OCI-LY1 (cell line): ENCODE data around the gene SLC25A5.

Experiments used
- H2AFZ ChIP-seq: fragments of 200-600 bp; sonication (generic), shearing (Covaris generic); 2 replicates; pipeline ENCODE4 v1.6.0; 2014; ENCODE audit warnings: antibody characterized with exemption, mild to moderate bottlenecking, low read length
- H3F3A ChIP-seq: fragments of 200-600 bp; sonication (generic), shearing (Covaris generic); 2 replicates; pipeline ENCODE4 v1.6.0; 2014; ENCODE audit warnings: mild to moderate bottlenecking, antibody characterized with exemption, low read length, moderate library complexity; ENCODE audit not compliant: insufficient read depth
- H3K27ac ChIP-seq: fragments of 200-600 bp; sonication (generic); 2 replicates; pipeline ENCODE4 v1.5.1; 2014; ENCODE audit warnings: low read length, mixed run types, mild to moderate bottlenecking, low read depth; ENCODE audit not compliant: poor library complexity, severe bottlenecking
- H3K27me3 ChIP-seq: fragments of 200-600 bp; sonication (generic); 2 replicates; pipeline ENCODE4 v1.6.0; 2014; ENCODE audit warnings: antibody characterized with exemption, mild to moderate bottlenecking, low read length, moderate library complexity; ENCODE audit not compliant: insufficient read depth
- H3K36me3 ChIP-seq: fragments of 200-600 bp; sonication (generic); 2 replicates; pipeline ENCODE4 v1.6.1; 2014; ENCODE audit warnings: mild to moderate bottlenecking, antibody characterized with exemption, low read length, moderate library complexity, mixed read lengths; ENCODE audit not compliant: insufficient read depth
- H3K4me1 ChIP-seq: fragments of 200-600 bp; sonication (generic); 2 replicates; pipeline ENCODE4 v1.5.1; 2014; ENCODE audit warnings: mild to moderate bottlenecking, low read length, moderate library complexity; ENCODE audit not compliant: insufficient read depth, severe bottlenecking
- H3K4me2 ChIP-seq: fragments of 200-600 bp; sonication (generic), shearing (Covaris generic); 2 replicates; pipeline ENCODE4 v1.6.1; 2014; ENCODE audit warnings: low read length
- H3K4me3 ChIP-seq: fragments of 200-600 bp; sonication (generic); 2 replicates; pipeline ENCODE4 v1.5.1; 2014; ENCODE audit warnings: low read length, low read depth, mild to moderate bottlenecking, mixed read lengths; ENCODE audit not compliant: poor library complexity, severe bottlenecking
- H3K79me2 ChIP-seq: fragments of 200-600 bp; shearing (Covaris generic); 2 replicates; pipeline ENCODE4 v1.6.1; 2016; ENCODE audit warnings: mixed run types, low read length, mixed read lengths; ENCODE audit not compliant: insufficient read depth
- H3K9ac ChIP-seq: fragments of 200-600 bp; sonication (generic), shearing (Covaris generic); 2 replicates; pipeline ENCODE4 v1.6.1; 2014; ENCODE audit warnings: mild to moderate bottlenecking, low read length, mixed read lengths
- H3K9me2 ChIP-seq: fragments of 200-600 bp; sonication (generic), shearing (Covaris generic); 2 replicates; pipeline ENCODE4 v1.6.1; 2014; ENCODE audit warnings: low read depth, mild to moderate bottlenecking, low read length, mixed read lengths
- H3K9me3 ChIP-seq: fragments of 200-600 bp; shearing (Covaris generic); 2 replicates; pipeline ENCODE4 v1.6.1; 2014; ENCODE audit warnings: low read length, mixed read lengths
- H4K20me1 ChIP-seq: fragments of 200-600 bp; sonication (generic), shearing (Covaris generic); 2 replicates; pipeline ENCODE4 v1.6.0; 2016; ENCODE audit warnings: mild to moderate bottlenecking, low read length; ENCODE audit not compliant: insufficient read depth
- CTCF ChIP-seq: fragments of 200-600 bp; sonication (generic), shearing (Covaris generic); IDR thresholded peaks from 2 replicates; pipeline ENCODE4 v1.5.1; 2017; ENCODE audit warnings: mild to moderate bottlenecking, antibody characterized with exemption, low read length, moderate library complexity, mixed read lengths
- EZH2 ChIP-seq: fragments of 200-600 bp; sonication (generic), shearing (Covaris generic); IDR thresholded peaks from 2 replicates; pipeline ENCODE4 v1.8.0; 2017; ENCODE audit warnings: borderline replicate concordance, mixed run types, mild to moderate bottlenecking, antibody characterized with exemption, low read length, moderate library complexity, mixed read lengths

Gene SLC25A5

GRCh38 chrX:119478504-119478903 is 10.3 kb downstream of the SLC25A5 start:
- no peak for TF ChIP-seq CTCF
- no peak for TF ChIP-seq EZH2
- Histone ChIP-seq H4K20me1 (no peaks in the 10 kb centered on the region), H3F3A (no peaks in the 10 kb centered on the region), H3K4me3 (no peak overlapping the region), H3K36me3 (no peaks in the 10 kb centered on the region), H3K9me3 (no peaks in the 10 kb centered on the region), H2AFZ (no peak overlapping the region), H3K9ac (no peak overlapping the region), H3K27me3 (no peaks in the 10 kb centered on the region), H3K9me2 (no peaks in the 10 kb centered on the region), H3K27ac (no peak overlapping the region), H3K4me1 (peaks cover 16% of the 10 kb centered on the region), H3K79me2 (no peaks in the 10 kb centered on the region), H3K4me2 (no peak overlapping the region)

GRCh38 chrX:119479845-119480244 is 11.6 kb downstream of the SLC25A5 start:
- Histone ChIP-seq H3K79me2 (no peaks in the 10 kb centered on the region), H3F3A (no peaks in the 10 kb centered on the region), H3K4me3 (no peak overlapping the region), H3K27ac (no peak overlapping the region), H3K4me2 (no peak overlapping the region), H3K9ac (no peak overlapping the region), H2AFZ (no peak overlapping the region), H3K27me3 (no peaks in the 10 kb centered on the region), H3K9me3 (no peaks in the 10 kb centered on the region), H4K20me1 (no peaks in the 10 kb centered on the region), H3K4me1 (peaks cover 16% of the 10 kb centered on the region), H3K36me3 (no peaks in the 10 kb centered on the region), H3K9me2 (no peaks in the 10 kb centered on the region)
- TF ChIP-seq CTCF: no peak
- no peak for TF ChIP-seq EZH2

GRCh38 chrX:119481323-119481801 is 13.1 kb downstream of the SLC25A5 start:
- peaks cover 16% of the 10 kb centered on the region for H3K4me1 ChIP-seq

More at GRCh38 chrX:119481323-119481801, 13.1 kb downstream of the SLC25A5 start:
- H3K79me2 ChIP-seq: no peaks in the 10 kb centered on the region
- no peaks in the 10 kb centered on the region for H4K20me1 ChIP-seq
- H2AFZ ChIP-seq: no peak overlapping the region
- no peaks in the 10 kb centered on the region for H3K27me3 ChIP-seq
- H3K4me2 ChIP-seq: no peak overlapping the region
- H3K9ac ChIP-seq: no peak overlapping the region
- no peaks in the 10 kb centered on the region for H3K9me2 ChIP-seq
- no peaks in the 10 kb centered on the region for H3K36me3 ChIP-seq
- H3K9me3 ChIP-seq: no peaks in the 10 kb centered on the region
- no peak overlapping the region for H3K27ac ChIP-seq
- H3K4me3 ChIP-seq: no peak overlapping the region
- H3F3A ChIP-seq: no peaks in the 10 kb centered on the region
- no peak for TF ChIP-seq EZH2
- TF ChIP-seq CTCF: no peak
